Upper lobe of left lung (tissue), 6 donors: ENCODE measurements around the gene NFATC3. TPM values are rescaled to one million over a fixed set of nuclear protein-coding genes. Genes with fewer than 3 reads are reported as not detected.
A peak's percentile ranks its signal among the peaks of the same experiment; 100 is the strongest.

ENCODE experiments used
- ATAC-seq, 2 donors: fragments of 200-7000 bp; cut with Tn5 transposase; one replicate each; pipeline ENCODE4 v1.9.1; 2022; ENCODE audit warnings: mild to moderate bottlenecking in 2 of 2, moderate library complexity in 2 of 2; ENCODE audit not compliant: low FRiP score in 2 of 2
- DNase-seq, 2 donors: peaks; one replicate each; pipeline ENCODE4 v3.0.0-alpha.2; 2019 to 2020
- H3K27ac ChIP-seq, 4 donors: fragments of 200-600 bp; sonication (generic); one replicate each; pipeline ENCODE4 v1.5.1; 2016 to 2019
- H3K27me3 ChIP-seq, 4 donors: fragments of 200-600 bp; sonication (generic); one replicate each; pipeline ENCODE4 v1.5.1; 2017 to 2019
- H3K36me3 ChIP-seq, 4 donors: fragments of 200-600 bp; sonication (generic); one replicate each; pipeline ENCODE4 v1.5.1; 2016 to 2019
- H3K4me1 ChIP-seq, 4 donors: fragments of 200-600 bp; sonication (generic); one replicate each; pipeline ENCODE4 v1.5.1; 2018 to 2019
- H3K4me3 ChIP-seq, 4 donors: fragments of 200-600 bp; sonication (generic); one replicate each; pipeline ENCODE4 v1.5.1; 2017 to 2019; ENCODE audit warnings: mild to moderate bottlenecking in 2 of 4, moderate library complexity in 1 of 4
- H3K9me3 ChIP-seq, 4 donors: fragments of 200-600 bp; sonication (generic); one replicate each; pipeline ENCODE4 v1.5.1; 2018 to 2019
- CTCF ChIP-seq, 6 experiments: fragments of 450-650 bp in 4 of 6; fragments of 200-600 bp in 2 of 6; sonication (generic) in 2 of 6; IDR thresholded peaks; one replicate each; pipeline ENCODE4 v1.5.1; 2016 to 2019; ENCODE audit warnings: antibody characterized with exemption in 6 of 6
- EP300 ChIP-seq, 4 donors: sonication (generic); formaldehyde crosslinking; IDR thresholded peaks; one replicate each; pipeline ENCODE4 v1.5.1; 2017; ENCODE audit warnings: antibody characterized with exemption in 4 of 4, control low read depth in 2 of 4
- POLR2A ChIP-seq, 4 donors: fragments of 450-650 bp; IDR thresholded peaks; one replicate each; pipeline ENCODE4 v1.5.1; 2016 to 2017; ENCODE audit warnings: antibody characterized with exemption in 4 of 4, mild to moderate bottlenecking in 2 of 4
- POLR2AphosphoS5 ChIP-seq, 2 donors: sonication (generic); formaldehyde crosslinking; IDR thresholded peaks; one replicate each; pipeline ENCODE4 v1.5.1; 2017; ENCODE audit warnings: antibody characterized with exemption in 2 of 2
- WGBS, 2 donors: methylation state at CpG; one replicate each; pipeline ENCODE4 v1.1.5; 2017 to 2018; 5-methylcytosine and 5-hydroxymethylcytosine counted together
- total RNA-seq, 6 donors: library from RNA; depleted of rRNA in 4 of 6; stranded (reverse); fragments of >200 nt in 4 of 6; gene quantifications; one replicate each; pipeline versions ENCODE4 v1.1.0 to v1.2.1, GENCODE V29; 2016 to 2021
- donor health status: DM: no; HTN: no; CAD: no; lungs with moderate emphysema.
- donor health status: DM: no; HTN: yes; CAD: no; lungs with severe emphysema.

The NFATC3 gene
- total RNA-seq, 6 donors from 2014 or later = 49.1 to 95.3 (median 68.0) TPM

DNA sequence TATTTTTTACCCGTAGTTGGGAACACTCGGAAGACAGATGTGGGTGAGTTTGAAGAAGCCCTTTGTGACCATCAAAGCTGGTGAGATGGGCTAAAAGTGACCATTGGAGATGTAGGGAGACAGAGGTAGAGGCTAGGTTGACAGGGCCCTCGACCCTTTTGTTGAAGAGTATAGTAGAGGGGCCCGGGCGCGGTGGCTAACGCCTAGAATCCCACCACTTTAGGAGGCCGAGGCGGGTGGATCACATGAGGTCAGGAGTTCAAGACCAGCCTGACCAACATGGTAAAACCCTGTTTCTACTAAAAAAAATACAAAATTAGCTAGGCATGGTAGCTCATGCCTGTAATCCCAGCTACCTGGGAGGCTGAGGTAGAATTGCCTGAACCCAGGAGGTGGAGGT is 16.2 kb upstream of the NFATC3 start:
- Histone ChIP-seq H3K27ac (peak overlapping the region in 3 of 4 donors; percentile 44 to 72 (median 72)), H3K4me1 (peaks cover 46 to 64% (median 52%) of the 10 kb centered on the region in 4 donors), H3K27me3 (no peaks in the 10 kb centered on the region), H3K4me3 (no peak overlapping the region), H3K36me3 (peaks cover 0 to 21% (median 17%) of the 10 kb centered on the region in 4 donors), H3K9me3 (no peaks in the 10 kb centered on the region)
- ATAC-seq (no peak), DNase-seq (no peak)
- WGBS, 2 donors = 96 to 99% methylated on average over 9 of the region's 9 CpGs
- TF ChIP-seq POLR2A (IDR thresholded peaks at IDR 0.05) = no peak
- no peak for TF ChIP-seq CTCF (IDR thresholded peaks at IDR 0.05)
- no peak for TF ChIP-seq POLR2AphosphoS5 (IDR thresholded peaks at IDR 0.05)
- TF ChIP-seq EP300 (IDR thresholded peaks at IDR 0.05) = no peak

DNA sequence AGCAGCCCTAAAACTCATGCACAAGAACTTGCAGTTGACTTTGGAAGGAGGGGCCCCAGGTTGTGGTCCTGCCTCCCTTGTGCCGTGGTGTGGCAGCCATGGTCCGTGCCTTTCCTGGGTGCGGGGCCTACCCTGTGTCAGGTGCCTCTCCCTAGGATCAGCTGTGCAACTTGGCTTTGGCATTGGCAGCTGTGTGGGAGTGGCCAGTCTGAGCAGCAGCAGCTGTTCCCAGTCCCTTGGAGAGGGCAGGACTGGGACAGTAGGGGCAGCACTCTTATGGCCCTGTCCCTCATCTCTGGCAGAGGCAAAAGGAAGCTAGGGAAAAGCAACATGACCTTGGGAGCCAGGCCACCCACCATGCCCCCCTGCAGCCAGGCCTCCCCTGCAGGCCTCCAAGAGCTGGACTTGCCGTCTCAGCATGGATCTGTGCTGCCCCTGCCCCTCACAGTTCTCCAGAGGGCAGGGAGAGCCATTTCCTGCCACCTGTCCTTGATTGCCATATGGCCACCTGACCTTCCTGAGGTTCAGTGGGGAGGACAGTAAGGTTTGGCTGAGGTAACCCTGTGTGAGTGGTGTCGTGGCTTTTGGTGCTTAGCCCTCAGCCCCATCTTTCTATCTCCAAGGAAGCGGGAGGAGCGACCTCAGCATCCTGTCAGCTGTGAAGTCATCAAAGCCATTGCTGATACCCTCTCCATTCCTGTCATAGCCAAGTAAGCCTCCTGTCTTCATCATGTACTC is 15.5 kb upstream of the NFATC3 start:
- DNase-seq (peak; percentile 33 to 77), ATAC-seq (peak in 1 of 2 donors; percentile 28)
- Histone ChIP-seq H3K27ac (peak overlapping the region in 3 of 4 donors; percentile 44 to 72 (median 63)), H3K9me3 (no peaks in the 10 kb centered on the region), H3K36me3 (peaks cover 0 to 28% (median 22%) of the 10 kb centered on the region in 4 donors), H3K27me3 (no peaks in the 10 kb centered on the region), H3K4me3 (no peak overlapping the region), H3K4me1 (peaks cover 39 to 58% (median 44%) of the 10 kb centered on the region in 4 donors)
- TF ChIP-seq CTCF (IDR thresholded peaks at IDR 0.05) = no peak
- no peak for TF ChIP-seq EP300 (IDR thresholded peaks at IDR 0.05)
- no peak for TF ChIP-seq POLR2A (IDR thresholded peaks at IDR 0.05)
- no peak for TF ChIP-seq POLR2AphosphoS5 (IDR thresholded peaks at IDR 0.05)
- WGBS, 2 donors = 47 to 50% methylated on average over 5 to 7 of the region's 7 CpGs

GRCh38 chr16:68070249-68070730 is 14.9 kb upstream of the NFATC3 start:
- Histone ChIP-seq H3K9me3 (no peaks in the 10 kb centered on the region), H3K4me3 (no peak overlapping the region), H3K27ac (peak overlapping the region in 3 of 4 donors; percentile 44 to 72 (median 63)), H3K27me3 (no peaks in the 10 kb centered on the region), H3K36me3 (peaks cover 0 to 34% (median 27%) of the 10 kb centered on the region in 4 donors), H3K4me1 (peaks cover 33 to 55% (median 38%) of the 10 kb centered on the region in 4 donors)
- no peak for DNase-seq
- 17 to 62% methylated on average over 1 to 2 of the region's 2 CpGs for WGBS, 2 donors
- ATAC-seq = no peak
- TF ChIP-seq POLR2AphosphoS5 (IDR thresholded peaks at IDR 0.05) = no peak
- no peak for TF ChIP-seq POLR2A (IDR thresholded peaks at IDR 0.05)
- no peak for TF ChIP-seq EP300 (IDR thresholded peaks at IDR 0.05)
- no peak for TF ChIP-seq CTCF (IDR thresholded peaks at IDR 0.05)

DNA sequence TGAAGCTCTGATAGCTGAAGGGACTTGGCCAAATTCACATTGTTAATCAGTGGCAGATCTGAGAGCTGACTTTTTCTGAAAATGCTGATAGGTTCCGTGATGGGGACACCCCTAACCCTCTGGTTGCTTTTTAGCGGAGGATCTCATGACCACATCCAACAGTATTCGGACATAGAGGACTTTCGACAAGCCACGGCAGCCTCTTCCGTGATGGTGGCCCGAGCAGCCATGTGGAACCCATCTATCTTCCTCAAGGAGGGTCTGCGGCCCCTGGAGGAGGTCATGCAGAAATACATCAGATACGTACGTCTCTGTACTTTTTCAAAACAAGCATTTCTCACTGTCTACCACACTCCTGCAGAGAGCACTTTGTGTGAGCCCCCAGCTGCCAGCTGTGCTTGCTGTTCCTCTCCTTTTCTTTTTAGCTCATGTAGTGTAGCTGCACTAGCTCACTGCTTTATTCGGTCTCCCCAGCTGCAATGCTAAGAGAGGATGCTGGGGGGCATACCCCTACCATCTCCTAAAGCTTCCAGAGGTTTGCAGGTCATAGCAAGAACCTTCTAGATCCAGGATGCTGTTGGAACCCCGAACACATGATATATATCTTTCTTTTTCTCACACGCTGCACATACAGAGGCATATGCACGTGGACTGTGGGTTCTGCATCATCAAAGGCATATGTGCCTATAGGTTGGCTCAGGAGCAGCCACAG is 14.2 kb upstream of the NFATC3 start:
- peaks cover 27 to 50% (median 33%) of the 10 kb centered on the region in 4 donors for H3K4me1 ChIP-seq
- 89 to 90% methylated on average over 14 of the region's 14 CpGs for WGBS, 2 donors
- DNase-seq (no peak), ATAC-seq (no peak)
- H3K9me3 ChIP-seq = no peaks in the 10 kb centered on the region
- H3K4me3 ChIP-seq = no peak overlapping the region
- TF ChIP-seq POLR2AphosphoS5 (IDR thresholded peaks at IDR 0.05) = no peak
- TF ChIP-seq CTCF (IDR thresholded peaks at IDR 0.05) = no peak
- TF ChIP-seq POLR2A (IDR thresholded peaks at IDR 0.05) = no peak
- no peak for TF ChIP-seq EP300 (IDR thresholded peaks at IDR 0.05)
- H3K27me3 ChIP-seq = no peaks in the 10 kb centered on the region
- peak overlapping the region in 3 of 4 donors; percentile 44 to 72 (median 63) for H3K27ac ChIP-seq
- peaks cover 0 to 41% (median 32%) of the 10 kb centered on the region in 4 donors for H3K36me3 ChIP-seq
